ENCODE data around the gene UHRF1.
A peak's percentile ranks its signal among the peaks of the same experiment; 100 is the strongest.

The UHRF1 gene

GRCh38 chr19:4991538-4991937 lies 82.2 kb downstream of the UHRF1 start:
- no peak overlapping the region for H3K4ac ChIP-seq (ENCODE audit: low read length)
- H3K4me1 ChIP-seq (ENCODE audit: control insufficient read depth in 2 of 2, insufficient read depth in 1 of 2, low read depth in 1 of 2, low read length in 2 of 2) = peaks cover 3 to 15% of the 10 kb centered on the region in 2 donors
- H3K27me3 ChIP-seq (ENCODE audit: control insufficient read depth in 3 of 3, insufficient read depth in 3 of 3, low read depth in 1 of 3, low read length in 3 of 3) = no peaks in the 10 kb centered on the region
- H3K36me3 ChIP-seq (replicated peaks in 1 of 2; ENCODE audit: control insufficient read depth in 2 of 2, insufficient read depth in 2 of 2, low read length in 2 of 2) = peaks cover 0 to 19% of the 10 kb centered on the region in 2 donors
- H3K18ac ChIP-seq (ENCODE audit: low read length) = no peak overlapping the region
- H4K91ac ChIP-seq (ENCODE audit: low read depth, low read length, poor library complexity) = no peak overlapping the region
- no peak overlapping the region for H2AFZ ChIP-seq (ENCODE audit: low read length)
- no CpG with 5 or more reads among the region's 9 CpGs for WGBS, 2 donors (ENCODE audit: extremely low coverage in 2 of 2, insufficient read length in 2 of 2, insufficient replicate concordance in 1 of 2)
- no peak overlapping the region for H3K27ac ChIP-seq (replicated peaks; ENCODE audit: low read length)
- no peak overlapping the region for H3K9ac ChIP-seq (ENCODE audit: low read depth, low read length, poor library complexity)
- no peak overlapping the region for H4K8ac ChIP-seq (ENCODE audit: low read depth, low read length)
- no peak for DNase-seq (ENCODE audit: low spot score)
- H2BK5ac ChIP-seq (ENCODE audit: low read length) = no peak overlapping the region
- H2BK15ac ChIP-seq (ENCODE audit: low read length) = no peak overlapping the region
- no peak overlapping the region for H3K23ac ChIP-seq (ENCODE audit: low read depth, low read length, poor library complexity)
- H3K14ac ChIP-seq (ENCODE audit: low read length) = no peak overlapping the region
- H2AK5ac ChIP-seq (ENCODE audit: low read depth, low read length) = no peak overlapping the region
- no peak overlapping the region for H3K4me3 ChIP-seq (ENCODE audit: low read length in 2 of 2)
- peaks cover 0 to 4% of the 10 kb centered on the region in 2 donors for H3K9me3 ChIP-seq (replicated peaks in 1 of 2; ENCODE audit: control insufficient read depth in 2 of 2, insufficient read depth in 1 of 2, low read depth in 1 of 2, low read length in 2 of 2)
- H3K79me1 ChIP-seq (ENCODE audit: low read depth, low read length) = peaks cover 9% of the 10 kb centered on the region
- no peak overlapping the region for H2BK120ac ChIP-seq (ENCODE audit: low read depth, low read length)
- no peak overlapping the region for H3K4me2 ChIP-seq (ENCODE audit: insufficient read depth, low read length, poor library complexity, severe bottlenecking)
- H2BK12ac ChIP-seq (ENCODE audit: low read length) = no peak overlapping the region

DNA sequence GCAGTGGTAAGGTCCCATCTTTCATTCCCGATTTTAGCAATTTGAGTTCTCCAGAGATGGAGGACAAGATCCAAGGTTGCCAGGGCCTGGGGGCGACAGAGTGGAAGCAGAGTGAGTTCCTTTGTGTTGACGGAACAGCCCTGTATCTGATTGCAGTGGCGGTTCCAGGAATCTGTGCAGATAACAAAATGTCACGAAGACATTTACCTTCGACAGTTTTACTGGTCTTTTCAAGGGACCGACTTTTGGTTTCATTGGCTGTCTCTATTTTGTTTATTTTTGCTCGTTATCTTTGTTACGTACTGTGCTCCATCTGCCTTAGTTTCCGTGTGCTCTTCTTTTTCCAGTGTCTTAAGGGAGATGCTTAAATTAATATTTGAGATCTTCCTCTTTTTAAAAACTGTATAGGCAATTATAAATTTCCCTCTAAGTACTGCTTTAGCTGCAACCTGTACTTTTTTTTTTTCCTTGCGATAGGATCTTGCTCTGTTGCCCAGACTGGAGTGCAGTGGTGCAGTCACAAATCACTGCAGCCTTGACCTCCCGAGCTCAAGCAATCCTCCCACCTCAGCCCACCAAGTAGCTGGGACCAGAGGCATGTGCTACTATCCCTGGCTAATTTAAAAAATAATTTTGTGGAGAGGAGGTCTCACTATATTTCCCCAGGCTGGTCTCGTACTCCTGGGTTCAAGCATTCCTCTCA lies 82.8 kb downstream of the UHRF1 start:
- no peak overlapping the region for H2BK15ac ChIP-seq (ENCODE audit: low read length)
- peaks cover 0 to 4% of the 10 kb centered on the region in 2 donors for H3K9me3 ChIP-seq (replicated peaks in 1 of 2; ENCODE audit: control insufficient read depth in 2 of 2, insufficient read depth in 1 of 2, low read depth in 1 of 2, low read length in 2 of 2)
- peaks cover 0 to 25% of the 10 kb centered on the region in 2 donors for H3K36me3 ChIP-seq (replicated peaks in 1 of 2; ENCODE audit: control insufficient read depth in 2 of 2, insufficient read depth in 2 of 2, low read length in 2 of 2)
- no peak overlapping the region for H2AK5ac ChIP-seq (ENCODE audit: low read depth, low read length)
- H4K8ac ChIP-seq (ENCODE audit: low read depth, low read length) = no peak overlapping the region
- no peak overlapping the region for H3K4me2 ChIP-seq (ENCODE audit: insufficient read depth, low read length, poor library complexity, severe bottlenecking)
- no CpG with 5 or more reads among the region's 13 CpGs for WGBS, 2 donors (ENCODE audit: extremely low coverage in 2 of 2, insufficient read length in 2 of 2, insufficient replicate concordance in 1 of 2)
- H3K18ac ChIP-seq (ENCODE audit: low read length) = no peak overlapping the region
- no peak for DNase-seq (ENCODE audit: low spot score)
- no peak overlapping the region for H4K91ac ChIP-seq (ENCODE audit: low read depth, low read length, poor library complexity)
- H3K23ac ChIP-seq (ENCODE audit: low read depth, low read length, poor library complexity) = no peak overlapping the region
- H3K4me3 ChIP-seq (ENCODE audit: low read length in 2 of 2) = no peak overlapping the region
- no peak overlapping the region for H2BK5ac ChIP-seq (ENCODE audit: low read length)
- H3K27me3 ChIP-seq (ENCODE audit: control insufficient read depth in 3 of 3, insufficient read depth in 3 of 3, low read depth in 1 of 3, low read length in 3 of 3) = no peaks in the 10 kb centered on the region
- H3K27ac ChIP-seq (replicated peaks; ENCODE audit: low read length) = no peak overlapping the region
- no peak overlapping the region for H3K9ac ChIP-seq (ENCODE audit: low read depth, low read length, poor library complexity)
- no peak overlapping the region for H3K4ac ChIP-seq (ENCODE audit: low read length)
- H3K4me1 ChIP-seq (ENCODE audit: control insufficient read depth in 2 of 2, insufficient read depth in 1 of 2, low read depth in 1 of 2, low read length in 2 of 2) = peaks cover 2 to 15% of the 10 kb centered on the region in 2 donors
- H3K14ac ChIP-seq (ENCODE audit: low read length) = no peak overlapping the region
- no peak overlapping the region for H2BK120ac ChIP-seq (ENCODE audit: low read depth, low read length)
- peaks cover 10% of the 10 kb centered on the region for H3K79me1 ChIP-seq (ENCODE audit: low read depth, low read length)
- no peak overlapping the region for H2BK12ac ChIP-seq (ENCODE audit: low read length)
- H2AFZ ChIP-seq (ENCODE audit: low read length) = no peak overlapping the region

DNA sequence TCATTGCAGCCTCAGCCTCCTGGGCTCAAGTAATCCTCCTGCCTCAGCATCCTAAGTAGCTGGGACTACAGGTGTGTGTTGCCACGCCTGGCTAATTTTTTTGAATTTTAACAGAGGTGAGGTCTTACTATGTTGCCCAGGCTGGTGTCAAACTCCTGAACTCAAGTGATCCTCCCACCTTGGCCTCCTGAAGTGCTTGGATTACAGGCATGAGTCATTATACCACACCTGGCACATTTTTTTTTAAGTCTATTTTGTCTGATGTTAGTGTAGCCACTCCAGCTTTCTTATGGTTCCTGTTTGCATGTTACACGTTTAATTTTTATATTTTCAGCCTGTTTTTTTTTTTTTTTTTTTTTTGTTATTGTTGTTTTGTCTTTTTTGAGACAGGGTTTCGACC lies 84.4 kb downstream of the UHRF1 start:
- H3K27ac ChIP-seq (replicated peaks; ENCODE audit: low read length) = no peak overlapping the region
- H2BK120ac ChIP-seq (ENCODE audit: low read depth, low read length) = no peak overlapping the region
- H3K9me3 ChIP-seq (replicated peaks in 1 of 2; ENCODE audit: control insufficient read depth in 2 of 2, insufficient read depth in 1 of 2, low read depth in 1 of 2, low read length in 2 of 2) = peaks cover 0 to 4% of the 10 kb centered on the region in 2 donors
- H3K4me3 ChIP-seq (ENCODE audit: low read length in 2 of 2) = no peak overlapping the region
- H3K79me1 ChIP-seq (ENCODE audit: low read depth, low read length) = peaks cover 12% of the 10 kb centered on the region
- H2BK12ac ChIP-seq (ENCODE audit: low read length) = no peak overlapping the region
- no peak overlapping the region for H3K23ac ChIP-seq (ENCODE audit: low read depth, low read length, poor library complexity)
- no peak overlapping the region for H3K4me2 ChIP-seq (ENCODE audit: insufficient read depth, low read length, poor library complexity, severe bottlenecking)
- H3K14ac ChIP-seq (ENCODE audit: low read length) = no peak overlapping the region
- H2BK5ac ChIP-seq (ENCODE audit: low read length) = no peak overlapping the region
- H2AK5ac ChIP-seq (ENCODE audit: low read depth, low read length) = no peak overlapping the region
- peaks cover under 1 to 36% of the 10 kb centered on the region in 2 donors for H3K36me3 ChIP-seq (replicated peaks in 1 of 2; ENCODE audit: control insufficient read depth in 2 of 2, insufficient read depth in 2 of 2, low read length in 2 of 2)
- H2BK15ac ChIP-seq (ENCODE audit: low read length) = no peak overlapping the region
- H3K9ac ChIP-seq (ENCODE audit: low read depth, low read length, poor library complexity) = no peak overlapping the region
- peaks cover 2 to 4% of the 10 kb centered on the region in 2 donors for H3K4me1 ChIP-seq (ENCODE audit: control insufficient read depth in 2 of 2, insufficient read depth in 1 of 2, low read depth in 1 of 2, low read length in 2 of 2)
- no peak overlapping the region for H4K91ac ChIP-seq (ENCODE audit: low read depth, low read length, poor library complexity)
- no peak overlapping the region for H2AFZ ChIP-seq (ENCODE audit: low read length)
- H4K8ac ChIP-seq (ENCODE audit: low read depth, low read length) = no peak overlapping the region
- WGBS, 2 donors (ENCODE audit: extremely low coverage in 2 of 2, insufficient read length in 2 of 2, insufficient replicate concordance in 1 of 2) = no CpG with 5 or more reads among the region's 3 CpGs
- H3K4ac ChIP-seq (ENCODE audit: low read length) = no peak overlapping the region
- no peak for DNase-seq (ENCODE audit: low spot score)
- H3K27me3 ChIP-seq (ENCODE audit: control insufficient read depth in 3 of 3, insufficient read depth in 3 of 3, low read depth in 1 of 3, low read length in 3 of 3) = no peaks in the 10 kb centered on the region
- no peak overlapping the region for H3K18ac ChIP-seq (ENCODE audit: low read length)

DNA sequence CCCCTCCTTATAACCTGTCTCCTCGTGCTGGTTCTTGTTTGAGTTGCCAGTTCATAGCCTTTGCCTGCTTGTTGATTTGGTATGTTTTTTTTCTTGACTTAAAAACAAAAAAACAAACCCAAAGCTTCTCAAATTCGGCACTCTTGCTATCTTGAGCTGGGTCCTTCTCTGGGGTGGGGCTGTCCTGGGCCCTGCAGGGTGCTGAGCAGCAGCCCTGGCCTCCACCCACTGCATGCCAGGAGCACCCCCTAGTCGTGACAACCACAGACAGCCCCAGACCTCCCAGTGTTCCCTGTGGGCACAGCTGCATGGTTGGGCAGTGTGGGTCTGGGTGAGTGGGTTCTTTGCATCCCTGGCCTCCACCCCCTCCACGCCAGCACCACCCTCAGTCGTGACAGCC lies 87.4 kb downstream of the UHRF1 start:
- no peak for DNase-seq (ENCODE audit: low spot score)
- no CpG with 5 or more reads among the region's 5 CpGs for WGBS, 2 donors (ENCODE audit: extremely low coverage in 2 of 2, insufficient read length in 2 of 2, insufficient replicate concordance in 1 of 2)
- peaks cover 0 to 3% of the 10 kb centered on the region in 2 donors for H3K4me1 ChIP-seq (ENCODE audit: control insufficient read depth in 2 of 2, insufficient read depth in 1 of 2, low read depth in 1 of 2, low read length in 2 of 2)
- no peak overlapping the region for H2AK5ac ChIP-seq (ENCODE audit: low read depth, low read length)
- H3K4me3 ChIP-seq (ENCODE audit: low read length in 2 of 2) = no peak overlapping the region
- H2AFZ ChIP-seq (ENCODE audit: low read length) = no peak overlapping the region
- peaks cover 11% of the 10 kb centered on the region for H3K79me1 ChIP-seq (ENCODE audit: low read depth, low read length)
- H3K23ac ChIP-seq (ENCODE audit: low read depth, low read length, poor library complexity) = peak overlapping the region; percentile 47
- no peak overlapping the region for H2BK15ac ChIP-seq (ENCODE audit: low read length)
- H3K14ac ChIP-seq (ENCODE audit: low read length) = no peak overlapping the region
- H4K91ac ChIP-seq (ENCODE audit: low read depth, low read length, poor library complexity) = no peak overlapping the region
- H2BK120ac ChIP-seq (ENCODE audit: low read depth, low read length) = no peak overlapping the region
- peaks cover 0 to 8% of the 10 kb centered on the region in 2 donors for H3K9me3 ChIP-seq (replicated peaks in 1 of 2; ENCODE audit: control insufficient read depth in 2 of 2, insufficient read depth in 1 of 2, low read depth in 1 of 2, low read length in 2 of 2)
- H3K9ac ChIP-seq (ENCODE audit: low read depth, low read length, poor library complexity) = no peak overlapping the region
- H3K27me3 ChIP-seq (ENCODE audit: control insufficient read depth in 3 of 3, insufficient read depth in 3 of 3, low read depth in 1 of 3, low read length in 3 of 3) = no peaks in the 10 kb centered on the region
- no peak overlapping the region for H2BK5ac ChIP-seq (ENCODE audit: low read length)
- H3K4me2 ChIP-seq (ENCODE audit: insufficient read depth, low read length, poor library complexity, severe bottlenecking) = no peak overlapping the region
- no peak overlapping the region for H3K4ac ChIP-seq (ENCODE audit: low read length)
- peaks cover 3 to 45% of the 10 kb centered on the region in 2 donors for H3K36me3 ChIP-seq (replicated peaks in 1 of 2; ENCODE audit: control insufficient read depth in 2 of 2, insufficient read depth in 2 of 2, low read length in 2 of 2)
- peak overlapping the region; percentile 48 for H4K8ac ChIP-seq (ENCODE audit: low read depth, low read length)
- H2BK12ac ChIP-seq (ENCODE audit: low read length) = no peak overlapping the region
- H3K27ac ChIP-seq (replicated peaks; ENCODE audit: low read length) = no peak overlapping the region
- H3K18ac ChIP-seq (ENCODE audit: low read length) = no peak overlapping the region

Data from neuronal stem cell (in vitro differentiated cells).